GM19351 (cell line): Measurements from ENCODE around the gene PRKCI.
A peak's percentile ranks its signal among the peaks of the same experiment; 100 is the strongest.
"Not testable (repeated sequence)": the region's sequence is repeated elsewhere in the genome, so short reads cannot be mapped to it uniquely, and the experiment has no call there.

ENCODE experiments used
- ATAC-seq: cut with Tn5 transposase; IDR thresholded peaks from one replicate; pipeline ENCODE4 v1.9.1; 2021; ENCODE audit warnings: mild to moderate bottlenecking, moderate library complexity; ENCODE audit not compliant: unreplicated experiment

The PRKCI gene

DNA sequence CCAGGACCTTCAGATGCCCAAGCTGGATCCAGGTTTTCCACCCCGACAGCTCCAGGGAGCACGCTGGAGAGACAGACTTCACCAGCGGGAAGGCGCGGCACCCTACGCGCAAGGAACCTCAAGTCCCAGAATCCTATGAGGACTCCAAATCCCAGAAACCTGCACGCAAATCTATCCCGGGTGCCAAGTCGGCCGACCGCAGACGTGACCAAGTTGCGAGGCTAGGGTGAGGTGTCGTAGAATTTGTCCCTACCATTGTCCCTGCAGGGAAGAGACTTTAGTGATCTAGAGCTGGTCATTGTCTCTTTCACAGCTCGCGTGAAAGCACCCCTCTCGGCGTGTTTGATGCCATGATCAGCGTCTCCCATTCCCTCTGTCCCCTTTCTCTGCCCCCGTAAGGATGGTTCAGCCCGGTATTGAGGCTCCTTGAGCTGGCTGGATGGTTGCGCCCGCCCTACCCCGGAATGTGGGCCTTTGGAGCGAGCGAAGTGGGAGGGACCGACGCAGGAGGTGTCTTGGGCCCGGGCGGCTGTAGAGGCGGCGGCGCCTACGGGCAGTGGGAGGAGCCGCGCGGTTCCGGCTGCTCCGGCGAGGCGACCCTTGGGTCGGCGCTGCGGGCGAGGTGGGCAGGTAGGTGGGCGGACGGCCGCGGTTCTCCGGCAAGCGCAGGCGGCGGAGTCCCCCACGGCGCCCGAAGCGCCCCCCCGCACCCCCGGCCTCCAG is at the start of gene PRKCI:
Gene PRKCI (plus strand): TSS at position 501 of the 723 bp plus-strand sequence. CDS start 246 bp downstream, outside the sequence.
- peak; percentile 95 for ATAC-seq

DNA sequence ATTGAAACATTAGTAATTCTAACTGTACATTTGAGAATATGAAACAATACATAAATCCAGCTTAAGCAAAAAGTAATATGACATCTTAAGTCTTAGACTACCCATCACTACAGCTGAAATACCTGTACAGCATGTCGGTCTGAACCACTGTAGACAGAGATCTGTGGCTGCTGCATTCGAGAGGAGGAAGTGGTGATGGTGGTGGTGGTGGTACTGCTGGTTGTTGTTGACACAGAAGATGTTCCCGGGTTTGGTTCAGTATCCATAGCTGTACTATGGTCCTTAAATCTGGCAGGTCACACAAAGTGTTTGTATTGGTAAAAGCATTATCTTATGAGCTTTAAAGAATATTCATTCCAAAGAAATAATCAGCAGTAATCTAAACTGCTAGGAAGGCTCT is 43.6 kb upstream of the PRKCI start:
- peak; percentile 32 for ATAC-seq

DNA sequence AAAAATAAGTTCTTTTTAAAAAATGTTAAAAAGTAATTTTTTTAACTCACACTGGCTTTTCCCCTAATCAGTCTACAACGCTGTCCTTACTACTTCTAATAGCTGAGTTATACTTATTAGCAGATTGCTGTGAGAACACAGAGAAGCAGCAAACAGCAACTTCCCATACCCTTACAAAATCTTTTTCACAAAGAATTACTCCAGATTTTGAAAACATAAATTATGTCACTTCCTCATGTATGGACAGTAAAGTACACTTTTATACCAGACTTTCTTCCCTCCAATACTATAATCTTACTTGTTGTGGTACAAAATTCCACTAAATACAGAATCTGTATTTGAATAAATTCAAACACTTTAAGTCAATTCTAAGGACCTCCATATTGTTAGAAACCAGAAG is 42.8 kb upstream of the PRKCI start:
- ATAC-seq: no peak

DNA sequence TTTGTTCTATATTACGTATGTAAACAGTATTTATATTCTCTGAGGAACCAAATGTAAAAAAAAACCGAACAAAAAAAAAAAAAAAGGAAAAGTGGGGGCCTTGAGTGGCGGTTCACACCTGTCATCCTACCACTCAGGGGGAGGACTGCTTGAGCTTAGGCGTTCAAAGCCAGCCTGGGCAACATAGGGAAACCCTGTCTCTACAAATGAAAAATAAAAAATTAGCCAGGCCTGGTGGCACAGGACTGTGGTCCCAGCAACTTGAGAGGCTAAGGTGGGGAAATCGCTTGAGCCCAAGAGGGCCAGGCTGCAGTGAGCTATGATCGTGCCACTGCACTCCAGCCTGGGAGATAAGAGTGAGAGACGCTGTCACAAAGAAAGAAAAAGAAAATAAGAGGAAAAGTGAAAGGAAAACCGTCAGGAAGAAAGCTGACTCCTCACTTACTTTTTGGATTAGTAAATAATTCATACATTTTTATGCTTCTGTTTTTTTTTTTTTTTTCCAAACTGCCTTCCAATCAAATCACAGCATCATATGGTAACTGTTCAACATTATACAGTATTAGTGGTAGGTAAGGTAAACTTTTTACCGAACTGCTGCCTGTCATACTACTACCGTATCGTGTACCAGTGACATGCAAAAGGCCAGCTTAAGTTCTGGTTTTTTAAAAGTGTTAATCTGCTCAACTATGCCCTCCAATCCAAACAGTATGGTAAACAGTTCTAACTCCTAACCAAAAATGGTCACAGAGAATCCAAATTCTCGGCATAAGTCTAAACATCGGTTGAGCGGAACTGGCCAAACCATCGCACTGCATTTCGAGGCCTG is 41.9 kb upstream of the PRKCI start:
- ATAC-seq: peak; percentile 26

DNA sequence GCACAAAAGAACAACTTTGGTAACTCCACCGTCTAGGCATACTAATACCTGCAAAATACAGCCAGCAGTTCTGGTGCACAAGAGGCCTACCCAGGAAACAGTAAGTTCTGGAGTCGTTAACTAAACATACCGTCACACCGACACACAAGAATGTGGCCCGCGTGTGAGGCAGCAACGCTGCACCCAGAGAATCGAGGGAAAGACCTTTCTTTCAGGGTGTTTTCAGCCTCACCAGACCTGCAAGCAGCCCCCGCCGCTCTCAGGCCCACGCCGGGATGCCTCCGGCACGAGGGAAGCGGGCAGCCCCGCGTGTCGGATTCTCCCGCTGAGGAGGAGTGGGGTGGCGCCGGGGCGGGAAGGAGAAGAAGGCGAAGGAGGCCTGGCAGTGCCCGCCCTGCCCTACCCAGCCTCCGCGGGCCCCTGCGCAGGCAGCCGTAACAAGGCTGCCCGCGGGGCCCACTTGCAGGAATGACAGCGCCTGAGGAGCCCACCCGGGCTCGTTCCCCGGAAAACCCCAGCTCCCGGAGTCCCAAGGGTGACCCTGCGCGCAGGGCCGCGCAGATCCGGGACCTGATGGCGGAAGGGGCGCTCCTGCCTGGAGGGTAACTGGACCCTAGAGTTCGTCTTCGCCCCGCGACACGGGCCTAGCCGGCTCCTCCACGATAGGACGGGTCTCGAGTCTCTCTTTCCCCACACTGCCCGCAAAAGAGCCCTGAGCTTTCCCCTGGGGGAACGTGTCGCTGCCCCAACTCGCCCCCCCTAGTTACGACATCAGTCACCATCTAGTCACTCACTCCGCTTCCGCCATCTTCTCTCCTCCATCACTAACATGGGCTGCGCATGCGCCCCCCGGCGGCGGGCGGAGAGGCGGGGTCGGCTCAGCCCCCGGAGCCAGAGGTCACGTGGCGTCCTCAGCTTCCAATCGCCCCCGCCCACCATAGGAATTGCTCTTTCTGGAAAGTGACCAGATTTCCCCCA is 41.0 kb upstream of the PRKCI start, which contains the start of gene PHC3:
Gene PHC3 (minus strand): TSS at position 826 of the 978 bp plus-strand sequence. CDS start 18 bp downstream, at position 808.
- peak; percentile 64 for ATAC-seq

DNA sequence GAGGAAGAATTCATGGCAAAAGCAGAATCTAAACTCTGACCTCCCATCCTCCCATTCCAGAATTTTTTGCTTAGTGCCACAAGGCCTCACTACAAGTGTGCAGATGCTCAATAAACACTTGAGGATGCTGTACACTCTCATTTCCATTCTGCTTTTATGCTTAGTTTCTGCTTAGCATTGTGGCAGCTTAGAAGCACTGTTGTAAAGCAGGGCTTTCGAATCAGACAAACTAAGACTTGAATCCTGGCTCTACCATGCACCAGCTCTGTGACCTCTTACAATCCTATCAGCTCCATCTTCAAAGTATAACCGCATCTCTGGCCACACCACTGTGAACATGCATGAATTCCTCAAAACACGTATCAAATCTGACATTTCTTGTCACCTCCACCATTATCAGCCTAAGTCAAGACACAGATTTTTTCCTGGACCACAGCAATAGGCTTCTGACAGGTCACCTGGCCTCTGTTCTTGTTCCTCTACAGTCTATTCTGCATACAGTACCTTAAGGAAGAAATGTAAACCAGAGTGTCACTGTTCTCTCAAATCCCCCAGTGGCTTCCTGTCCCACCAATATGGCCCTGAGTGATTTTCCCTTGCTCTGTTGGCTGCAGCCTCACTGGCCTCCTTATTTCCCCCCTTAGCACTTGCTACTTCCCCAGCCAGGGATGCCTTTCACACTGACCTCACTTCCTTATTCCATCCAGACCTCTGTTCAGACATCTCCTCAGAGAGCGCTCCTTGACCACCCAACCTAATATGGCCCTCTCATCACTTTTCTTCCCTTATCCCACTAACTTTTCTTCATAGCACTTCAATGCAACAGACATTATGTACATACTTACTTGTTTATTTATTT is 32.6 kb upstream of the PRKCI start:
- ATAC-seq: peak; percentile 18

DNA sequence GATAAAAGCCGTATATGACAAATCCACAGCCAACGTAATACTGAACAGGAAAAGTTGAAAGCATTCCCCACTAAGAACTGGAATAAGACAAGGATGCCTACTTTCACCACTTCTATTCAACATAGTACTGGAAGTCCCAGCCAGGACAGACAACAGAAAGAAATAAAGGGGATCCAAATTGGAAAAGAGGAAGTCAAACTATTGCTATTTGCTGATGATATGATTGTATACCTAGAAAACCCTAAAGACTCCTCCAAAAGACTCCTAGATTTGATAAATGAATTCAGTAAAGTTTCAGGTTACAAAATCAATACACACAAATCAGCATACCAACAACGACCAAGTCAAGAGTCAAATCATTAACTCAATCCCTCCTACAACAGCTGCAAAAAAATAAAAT is 26.5 kb upstream of the PRKCI start:
- not testable (repeated sequence) for ATAC-seq

DNA sequence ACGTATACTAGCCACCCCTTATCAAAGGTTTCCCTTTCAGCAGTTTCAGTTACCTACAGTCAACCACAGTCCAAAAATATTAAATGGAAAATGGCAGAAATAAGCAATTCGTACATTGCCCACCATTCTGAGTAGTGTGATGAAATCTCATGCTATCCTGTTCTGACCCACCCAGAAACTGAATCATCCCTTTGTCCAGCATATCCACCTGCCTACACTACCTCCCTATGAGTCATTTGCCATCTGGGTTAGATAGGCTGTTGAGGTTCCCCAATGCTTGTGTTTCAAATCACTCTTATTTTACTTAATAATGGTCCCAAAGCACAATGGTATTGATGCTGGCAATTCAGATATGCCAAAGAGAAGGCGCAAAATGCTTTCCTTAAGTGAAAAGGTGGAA is 25.4 kb upstream of the PRKCI start:
- ATAC-seq: no peak

DNA sequence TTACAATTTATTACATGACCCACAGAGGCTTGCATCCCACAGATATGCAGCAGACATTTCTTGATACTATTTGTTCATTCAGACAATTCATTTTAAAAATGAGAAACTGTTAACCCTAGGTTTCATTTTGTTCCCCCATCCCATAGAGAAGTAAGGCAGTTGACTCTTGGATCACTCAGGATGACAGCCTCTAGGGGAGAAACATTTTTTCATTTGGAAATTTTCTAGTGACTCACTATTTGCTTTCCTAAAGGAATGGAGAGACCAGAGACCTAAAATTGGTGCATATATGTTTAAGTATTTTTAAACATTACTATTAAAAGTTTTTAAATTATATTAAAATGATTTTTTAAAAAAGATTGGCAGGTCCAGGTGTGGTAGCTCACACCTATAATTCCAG is 21.2 kb upstream of the PRKCI start:
- ATAC-seq: no peak

DNA sequence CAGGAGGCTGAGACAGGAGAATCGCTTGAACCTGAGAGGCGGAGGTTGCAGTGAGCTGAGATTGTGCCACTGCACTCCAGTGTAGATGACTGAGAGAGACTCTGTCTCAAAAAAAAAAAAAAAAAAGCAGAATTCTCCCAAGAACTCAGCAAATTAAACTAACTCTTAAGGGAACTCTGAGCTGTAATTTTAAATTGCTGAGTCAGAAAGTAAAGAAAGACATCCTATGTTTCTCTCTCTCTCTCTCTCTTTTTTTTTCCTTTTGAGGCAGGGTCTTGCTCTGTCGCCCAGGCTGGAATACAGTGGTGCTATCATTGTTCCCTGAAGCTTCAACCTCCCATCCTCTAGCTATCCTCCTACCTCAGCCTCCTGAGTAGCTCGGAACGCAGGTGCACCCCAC is 20.7 kb upstream of the PRKCI start:
- no peak for ATAC-seq

DNA sequence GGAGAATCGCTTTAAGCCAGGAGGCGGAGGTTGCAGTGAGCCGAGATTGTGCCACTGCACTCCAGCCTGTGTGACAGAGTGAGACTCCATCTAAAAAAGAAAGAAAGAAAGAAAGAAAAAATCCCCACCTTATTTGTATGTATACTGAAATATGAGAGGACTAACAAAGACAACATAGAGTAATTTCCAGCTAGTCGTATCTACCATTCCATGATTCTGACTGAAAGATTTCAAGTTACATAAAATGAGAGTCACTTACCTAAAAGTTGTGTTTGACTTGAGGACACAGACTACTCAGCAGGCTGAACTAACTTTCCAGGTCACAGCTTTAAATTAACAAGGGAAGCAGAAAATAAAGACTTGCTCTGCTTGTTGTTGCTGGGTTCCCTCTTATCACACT is 18.8 kb upstream of the PRKCI start:
- ATAC-seq: no peak

DNA sequence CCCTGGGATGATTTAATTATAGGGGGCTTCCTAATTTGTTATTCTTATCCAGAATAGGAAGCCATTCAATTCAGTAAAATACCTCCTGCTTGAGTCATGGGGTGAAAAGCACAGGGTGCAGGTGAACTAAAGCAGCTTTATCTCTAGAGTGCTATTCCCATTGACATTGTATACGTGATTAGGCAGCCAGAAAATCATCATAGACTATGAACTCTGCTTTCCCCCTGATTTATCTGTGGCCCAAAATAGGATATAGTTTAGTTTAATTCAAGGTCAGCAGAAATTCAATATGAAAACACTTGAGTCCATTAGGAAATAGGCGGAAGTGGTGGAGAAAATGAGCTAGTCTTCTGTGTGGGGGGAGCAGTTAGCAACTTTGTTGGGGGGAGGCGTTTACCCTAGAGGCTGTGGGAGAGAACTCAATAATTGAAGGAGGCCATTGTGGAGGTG is 18.2 kb upstream of the PRKCI start:
- ATAC-seq: no peak

DNA sequence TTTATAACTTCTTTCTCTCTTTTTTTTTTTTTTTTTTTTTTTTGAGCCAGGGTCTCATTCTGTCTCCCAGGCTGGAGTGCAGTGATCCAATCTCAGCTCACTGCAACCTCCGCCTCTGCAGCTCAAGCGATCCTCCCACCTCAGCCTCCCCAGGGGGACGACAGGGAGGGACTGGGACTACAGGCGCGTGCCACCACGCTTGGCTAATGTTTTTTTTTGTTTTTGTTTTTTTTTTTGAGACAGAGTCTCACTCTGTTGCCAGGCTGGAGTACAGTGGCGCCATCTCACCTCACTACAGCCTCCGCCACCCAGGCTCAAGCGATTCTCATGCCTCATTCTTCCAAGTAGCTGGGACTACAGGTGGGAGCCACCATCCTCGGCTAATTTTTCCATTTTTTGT is 17.7 kb upstream of the PRKCI start:
- ATAC-seq: no peak

DNA sequence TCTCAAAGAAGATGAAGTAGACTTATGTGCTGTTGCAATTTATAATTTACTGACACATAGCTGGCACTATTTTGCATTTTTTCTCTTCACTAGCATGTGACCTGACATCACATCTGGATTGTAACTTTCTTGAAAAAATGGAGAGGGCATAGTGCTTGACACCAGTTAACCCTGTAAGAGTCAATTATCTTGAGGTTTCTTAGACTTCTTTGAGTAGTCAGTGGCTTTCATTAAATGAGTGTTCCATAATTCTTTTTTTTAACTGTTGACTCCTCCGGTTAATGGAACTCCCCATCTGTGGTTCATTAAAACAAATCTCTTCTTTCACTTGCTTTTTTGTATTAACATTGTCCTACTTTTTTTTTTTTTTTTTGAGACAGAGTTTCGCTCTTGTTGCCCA is 16.9 kb upstream of the PRKCI start:
- ATAC-seq: peak; percentile 85

DNA sequence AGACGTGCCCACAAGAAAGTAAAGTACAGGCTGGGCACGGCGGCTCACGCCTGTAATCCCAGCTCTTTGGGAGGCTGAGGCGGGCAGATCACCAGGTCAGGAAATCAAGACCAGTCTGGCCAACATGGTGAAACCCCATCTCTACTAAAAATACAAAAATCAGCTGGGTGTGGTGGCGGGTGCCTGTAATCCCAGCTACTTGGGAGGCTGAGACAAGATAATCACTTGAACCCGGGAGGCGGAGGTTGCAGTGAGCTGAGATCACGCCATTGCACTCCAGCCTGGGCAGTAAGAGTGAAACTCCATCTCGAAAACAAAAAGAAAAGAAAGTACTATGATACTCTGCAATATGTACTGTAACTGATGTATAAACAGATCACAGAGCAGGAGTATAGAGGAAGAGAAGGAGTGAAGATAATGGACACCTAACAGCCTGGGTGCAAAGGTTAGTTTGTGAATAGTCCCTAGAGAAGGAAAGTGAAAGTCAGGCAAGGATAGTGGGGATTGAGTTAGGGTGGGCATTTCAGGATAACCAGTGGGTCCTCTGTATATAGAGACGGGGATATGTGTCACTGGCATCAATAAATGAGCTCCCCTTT is 16.0 kb upstream of the PRKCI start:
- not testable (repeated sequence) for ATAC-seq

DNA sequence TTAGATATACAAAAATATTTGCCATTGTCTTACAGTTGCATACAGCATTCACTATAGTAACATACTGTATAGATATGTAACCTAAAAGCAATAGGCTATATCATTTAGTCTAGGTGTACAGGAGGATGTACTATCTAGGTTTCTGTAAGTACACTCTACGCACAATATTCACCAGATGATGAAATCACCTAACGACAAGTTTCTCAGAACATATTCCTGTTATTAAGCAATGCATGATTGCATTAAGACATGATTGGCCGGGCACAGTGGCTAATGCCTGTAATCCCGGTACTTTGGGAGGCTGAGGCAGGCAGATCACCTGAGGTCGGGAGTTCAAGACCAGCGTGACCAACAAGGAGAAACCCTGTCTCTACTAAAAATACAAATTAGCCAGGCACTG is 14.5 kb upstream of the PRKCI start:
- no peak for ATAC-seq

DNA sequence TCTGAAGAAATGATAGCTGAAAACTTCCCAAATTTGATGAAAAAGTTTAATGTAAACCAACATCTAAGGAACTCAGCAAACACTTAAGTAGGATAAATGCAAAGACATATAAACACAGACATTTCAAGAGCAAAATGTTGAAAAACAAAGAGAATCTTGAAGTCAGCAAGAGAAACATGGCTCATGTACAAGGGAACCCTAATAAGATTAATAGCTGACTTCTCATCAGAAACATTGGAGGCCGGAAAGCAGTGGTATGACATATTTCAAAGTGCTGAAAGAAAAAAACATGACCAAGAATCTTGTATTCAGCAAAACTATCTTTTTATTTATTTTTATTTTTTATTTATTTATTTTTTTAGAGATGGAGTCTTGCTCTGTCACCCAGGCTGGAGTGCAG is 10.6 kb upstream of the PRKCI start:
- ATAC-seq: no peak

DNA sequence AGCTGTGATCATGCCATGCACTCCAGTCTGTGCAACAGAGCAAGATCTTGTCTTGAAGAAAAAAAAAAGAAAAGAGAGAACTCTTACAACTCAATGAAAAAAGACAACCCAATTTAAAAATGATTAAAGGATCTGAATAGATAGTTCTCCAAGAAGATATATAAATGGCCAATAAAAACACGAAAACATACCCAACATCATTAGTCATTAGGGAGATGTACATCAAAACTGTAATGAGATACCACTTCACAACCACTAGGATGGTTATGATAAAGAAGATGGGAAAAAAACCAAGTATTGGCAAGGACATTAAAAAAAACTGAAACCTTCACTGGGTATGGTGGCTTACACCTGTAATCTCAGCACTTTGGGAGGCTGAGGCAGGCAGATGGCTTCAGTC is 2.4 kb upstream of the PRKCI start:
- no peak for ATAC-seq

DNA sequence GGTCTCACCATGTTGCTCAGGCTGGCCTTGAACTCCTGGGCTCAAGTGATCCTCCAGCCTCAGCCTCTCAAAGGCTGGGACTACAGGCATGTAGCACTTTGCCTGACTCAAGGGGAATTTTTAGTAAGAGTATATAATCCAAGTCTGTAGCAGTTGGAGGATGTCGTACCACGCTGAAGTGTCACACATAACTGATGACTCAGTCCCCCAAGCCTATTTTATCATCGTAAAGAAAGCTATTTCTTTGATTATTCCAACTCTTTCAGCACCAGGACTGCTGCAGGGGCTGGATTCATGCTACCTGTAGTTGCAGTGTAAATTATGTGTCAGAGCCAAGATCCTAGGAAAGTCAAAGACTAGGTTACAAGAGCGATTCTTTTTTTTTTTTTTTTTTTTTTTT is 1.4 kb upstream of the PRKCI start:
- ATAC-seq: no peak
